HT-29 (cell line): ENCODE results near the gene ETNK1. TPM values are rescaled to one million over a fixed set of nuclear protein-coding genes. Genes with fewer than 3 reads are reported as not detected.

Source experiments
- DNase-seq: peaks from one replicate; pipeline ENCODE4 v3.0.0-alpha.2; 2015; ENCODE audit warnings: low spot score
- total RNA-seq: library from RNA; depleted of rRNA; stranded (reverse); fragments of >200 nt; shearing (Covaris generic); gene quantifications from 2 replicates; pipeline ENCODE4 v1.2.3, GENCODE V29; 2014

The ETNK1 gene
- total RNA-seq, 1 experiment from 2014 or later = 52.3 TPM

DNA sequence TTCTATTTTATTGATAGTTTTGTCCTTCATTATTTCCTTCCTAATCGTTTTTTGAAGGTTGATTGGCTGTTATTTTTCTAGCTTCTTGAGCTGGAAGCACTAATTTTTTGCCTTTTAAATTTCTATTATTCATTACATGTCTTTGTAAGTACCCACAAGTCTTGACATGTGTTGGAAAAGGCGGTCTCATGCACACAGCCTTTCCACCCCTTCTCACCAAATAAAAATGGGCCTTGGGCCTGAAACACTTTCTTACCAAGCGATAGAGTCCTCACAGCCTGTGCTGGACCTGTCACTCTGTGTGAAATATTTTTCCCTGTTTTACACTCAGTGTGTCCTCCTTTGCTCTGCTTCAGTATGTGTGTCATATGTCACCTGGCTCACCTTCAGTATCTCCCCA is 9.9 kb downstream of the ETNK1 start:
- DNase-seq = no peak

GRCh38 chr12:22635812-22636211 is 10.8 kb downstream of the ETNK1 start:
- DNase-seq = no peak

DNA sequence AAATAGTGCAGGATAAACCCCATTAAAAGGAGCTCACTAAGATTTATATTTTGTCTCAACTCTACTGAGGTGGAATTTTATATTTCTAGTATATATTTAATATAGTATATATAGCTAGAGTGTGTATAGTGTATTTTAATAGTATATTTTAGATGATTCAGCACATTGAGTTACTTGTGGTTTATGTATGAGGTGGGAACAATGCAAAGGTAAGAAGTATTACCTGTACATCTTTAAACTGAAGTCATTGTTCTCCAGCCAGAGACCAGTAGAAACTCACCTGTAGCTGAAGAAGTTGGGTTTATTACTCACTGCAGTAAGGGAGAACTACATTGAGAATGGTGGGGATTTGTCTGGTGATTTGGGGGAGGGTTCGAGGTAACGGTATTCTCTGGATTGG is 15.9 kb downstream of the ETNK1 start:
- no peak for DNase-seq

DNA sequence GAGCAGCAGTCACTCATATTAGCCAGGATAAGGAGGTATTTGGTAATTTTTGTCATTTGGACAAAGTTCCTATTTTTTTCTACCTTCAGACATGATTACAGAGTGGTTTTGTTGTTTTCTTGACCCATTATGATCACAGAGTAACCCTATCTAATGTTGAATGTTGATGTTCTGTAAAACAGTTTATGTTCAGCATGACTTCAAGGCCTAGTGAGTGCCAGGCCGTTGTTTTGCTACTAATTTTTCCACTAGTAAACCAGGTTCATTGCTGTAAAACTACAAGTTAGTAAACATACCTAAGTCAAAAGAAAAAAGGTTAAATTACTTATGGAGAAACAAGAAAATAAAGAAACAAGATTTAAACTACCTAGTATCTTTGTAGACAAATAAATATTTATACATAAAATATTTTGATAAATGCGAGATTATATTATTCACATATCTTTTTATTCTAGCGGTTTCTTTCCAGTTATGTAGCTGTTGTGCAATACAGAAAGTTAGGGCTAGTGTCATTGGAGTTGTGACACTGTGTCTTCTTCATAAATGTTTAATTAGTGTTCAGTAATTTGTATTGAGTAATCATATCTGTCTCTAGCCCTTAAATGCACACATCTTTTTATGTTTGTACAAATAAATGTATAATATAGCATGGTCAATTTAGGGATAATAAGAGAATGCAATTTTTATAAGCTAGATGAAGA is 16.5 kb downstream of the ETNK1 start:
- no peak for DNase-seq

DNA sequence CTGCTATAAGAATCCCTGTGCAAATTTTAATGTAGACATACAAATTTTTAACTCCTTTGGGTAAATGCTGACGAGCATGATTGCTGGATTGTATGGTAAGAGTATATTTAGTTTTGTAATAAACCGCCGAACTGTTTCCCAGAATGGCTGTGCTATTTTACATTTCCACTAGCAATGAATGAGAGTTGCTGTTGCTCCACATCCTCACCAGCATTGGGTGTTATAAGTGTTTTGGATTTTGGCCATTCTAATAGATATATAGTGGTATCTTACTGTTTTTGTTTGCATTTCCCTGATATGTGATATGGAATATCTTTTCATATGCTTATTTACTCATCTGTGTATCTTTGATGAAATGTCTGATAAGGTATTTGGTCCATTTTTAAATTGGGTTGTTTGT is 23.7 kb downstream of the ETNK1 start:
- DNase-seq = no peak

DNA sequence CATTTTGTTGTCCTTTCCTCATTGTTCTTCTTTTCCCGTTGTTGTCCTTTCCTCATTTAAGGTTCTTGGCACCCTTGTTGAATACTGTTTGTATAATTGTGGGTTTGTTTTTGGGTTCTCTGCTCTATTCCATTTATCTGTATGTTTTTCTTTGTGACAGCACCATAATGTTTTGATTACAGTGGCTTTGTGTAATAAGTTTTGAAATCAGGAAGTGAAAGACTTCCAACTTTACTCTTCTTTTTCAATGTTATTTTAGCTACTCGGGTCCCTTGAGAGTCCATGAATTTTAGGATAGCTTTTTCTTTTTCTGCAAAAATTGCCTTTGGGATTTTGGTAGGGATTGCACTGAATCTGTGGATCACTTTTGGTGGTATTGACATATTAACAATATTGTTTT is 28.1 kb downstream of the ETNK1 start:
- DNase-seq = no peak

GRCh38 chr12:22653791-22654190 is 28.8 kb downstream of the ETNK1 start:
- DNase-seq = peak; percentile 32

DNA sequence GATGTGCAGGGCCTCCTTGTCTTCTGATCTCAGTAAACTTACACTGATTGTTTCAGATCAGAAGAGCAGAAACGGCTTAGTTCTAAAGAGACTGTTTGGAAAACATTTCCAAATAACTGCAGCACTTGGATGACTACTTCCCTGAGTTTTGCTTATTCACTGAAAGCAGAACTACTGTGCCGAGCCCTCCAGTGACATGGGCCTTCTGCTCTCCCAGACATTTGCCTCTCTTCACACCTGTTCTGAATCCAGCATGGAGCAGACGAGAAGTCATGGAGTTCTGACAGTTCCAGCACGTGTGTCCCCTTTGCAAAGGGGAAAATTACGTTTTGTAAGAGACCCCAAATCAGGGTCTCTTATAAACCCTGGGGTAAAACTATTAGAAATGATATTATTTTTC is 31.4 kb downstream of the ETNK1 start:
- DNase-seq = no peak

GRCh38 chr12:22656831-22657230 is 31.9 kb downstream of the ETNK1 start:
- no peak for DNase-seq

- no peak for DNase-seq
Observed at GRCh38 chr12:22657538-22657937, 32.6 kb downstream of the ETNK1 start.

DNA sequence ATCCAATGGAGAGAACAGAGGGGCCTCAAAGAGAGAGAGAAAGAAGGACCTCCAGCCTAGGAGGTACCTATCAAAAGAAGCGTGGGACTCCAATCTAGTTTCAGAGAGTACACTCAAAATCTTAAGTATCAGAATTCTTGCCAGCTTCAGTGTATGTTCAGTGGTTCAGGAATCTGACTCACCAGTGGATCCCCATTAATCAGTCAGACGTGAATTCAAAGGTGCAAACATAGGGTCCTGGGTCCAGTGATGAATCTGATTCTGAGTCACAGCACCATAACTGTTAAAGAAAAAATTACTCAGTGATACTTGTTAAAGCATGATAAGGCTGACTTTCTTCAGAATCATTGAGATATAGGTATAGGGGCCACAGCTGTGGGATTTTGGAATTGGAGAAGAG is 33.2 kb downstream of the ETNK1 start:
- DNase-seq = no peak

DNA sequence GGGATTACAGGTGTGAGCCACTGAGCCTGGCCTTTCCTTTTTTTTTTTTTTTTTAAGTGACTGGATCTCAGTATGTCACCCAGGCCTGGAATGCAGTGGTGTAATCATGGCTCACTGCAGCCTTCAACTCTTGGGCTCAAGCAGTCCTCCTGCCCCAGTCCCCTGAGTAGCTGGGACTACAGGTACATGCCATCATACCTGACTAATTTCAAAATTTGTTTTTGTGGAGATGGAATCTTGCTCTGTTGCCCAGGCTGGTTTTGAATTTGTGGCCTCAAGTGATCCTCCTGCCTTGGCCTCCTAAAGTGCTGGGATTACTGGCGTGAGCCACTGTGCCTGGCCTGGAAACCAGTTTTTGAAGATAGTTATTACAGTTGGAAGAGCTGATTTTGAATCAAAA is 37.4 kb downstream of the ETNK1 start:
- DNase-seq = no peak

DNA sequence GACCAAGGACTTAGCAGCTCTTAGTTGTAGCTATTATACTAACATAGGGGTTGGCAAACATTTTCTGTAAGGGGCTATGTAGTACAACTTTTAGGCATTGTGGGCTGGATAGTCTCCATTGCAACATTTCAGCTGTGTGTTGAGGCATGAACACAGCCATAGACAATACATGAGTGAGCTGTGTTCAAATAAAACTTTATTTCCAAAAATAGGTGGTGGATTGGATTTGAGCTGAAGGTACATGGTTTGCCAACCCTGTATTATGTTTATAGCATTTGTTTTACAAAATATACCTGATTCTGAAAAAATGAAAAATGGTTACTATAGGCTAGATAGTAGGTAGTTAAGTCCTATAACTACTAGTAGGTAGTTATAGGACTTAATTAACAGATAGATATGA is 40.5 kb downstream of the ETNK1 start:
- no peak for DNase-seq

GRCh38 chr12:22667122-22667521 is 42.2 kb downstream of the ETNK1 start:
- DNase-seq = no peak

DNA sequence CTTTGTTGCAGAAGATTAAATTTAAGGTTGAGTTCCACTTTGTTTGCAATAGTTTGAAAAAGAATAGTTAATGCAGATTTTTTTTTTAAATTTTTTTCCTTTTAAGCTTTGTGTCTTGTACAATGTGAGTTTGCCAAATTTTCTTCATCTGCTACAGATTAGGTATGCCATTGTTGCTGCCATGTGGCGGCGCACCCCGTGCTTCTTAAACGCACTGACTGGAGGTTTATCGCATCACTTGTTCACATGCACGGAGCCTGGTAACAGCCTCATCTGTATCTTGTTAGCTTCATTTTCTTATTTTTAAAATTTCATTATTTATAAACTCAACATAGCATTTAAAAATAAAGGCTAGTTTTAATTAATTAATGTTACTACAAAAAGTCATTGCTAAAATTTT is 43.5 kb downstream of the ETNK1 start:
- no peak for DNase-seq

GRCh38 chr12:22670762-22671161 is 45.8 kb downstream of the ETNK1 start:
- DNase-seq = peak; percentile 18

- no peak for DNase-seq
Observed at GRCh38 chr12:22672951-22673350, 48.0 kb downstream of the ETNK1 start.

DNA sequence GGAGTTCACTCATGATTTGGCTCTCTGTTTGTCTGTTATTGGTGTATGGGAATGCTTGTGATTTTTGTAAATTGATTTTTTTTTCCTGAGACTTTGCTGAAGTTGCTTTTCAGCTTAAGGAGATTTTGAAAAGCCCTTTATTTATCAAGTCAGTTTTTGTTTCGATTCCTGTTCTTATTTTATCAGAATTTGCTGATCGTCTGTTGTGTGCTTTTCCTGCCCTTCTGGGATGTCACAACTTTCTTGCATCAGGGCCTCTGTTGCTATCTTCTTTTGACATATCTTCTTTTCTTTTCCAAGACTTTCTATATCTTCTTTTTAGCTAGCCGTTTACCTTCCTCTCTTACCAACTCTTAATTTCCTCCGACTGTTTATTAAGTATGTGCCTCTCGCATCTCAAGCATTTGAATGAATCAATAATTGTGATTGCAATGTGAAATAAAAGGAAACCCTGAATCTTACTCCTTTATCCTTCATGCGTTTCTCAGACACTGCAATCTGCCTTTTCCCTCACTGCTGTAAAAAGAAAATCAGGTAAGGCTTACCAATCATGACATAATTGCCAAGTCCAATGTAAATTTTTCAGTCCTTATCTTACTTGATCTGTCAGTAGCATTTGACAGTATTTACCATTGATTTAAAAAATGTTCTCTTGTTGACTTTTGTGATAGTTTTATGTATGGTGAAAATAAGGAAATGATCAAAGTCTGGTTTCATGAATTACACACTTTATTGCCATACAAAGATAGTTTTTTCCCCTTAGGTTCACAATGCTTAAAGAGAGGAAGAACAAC is 53.0 kb downstream of the ETNK1 start:
- no peak for DNase-seq

GRCh38 chr12:22682663-22683062 is 57.7 kb downstream of the ETNK1 start:
- no peak for DNase-seq

DNA sequence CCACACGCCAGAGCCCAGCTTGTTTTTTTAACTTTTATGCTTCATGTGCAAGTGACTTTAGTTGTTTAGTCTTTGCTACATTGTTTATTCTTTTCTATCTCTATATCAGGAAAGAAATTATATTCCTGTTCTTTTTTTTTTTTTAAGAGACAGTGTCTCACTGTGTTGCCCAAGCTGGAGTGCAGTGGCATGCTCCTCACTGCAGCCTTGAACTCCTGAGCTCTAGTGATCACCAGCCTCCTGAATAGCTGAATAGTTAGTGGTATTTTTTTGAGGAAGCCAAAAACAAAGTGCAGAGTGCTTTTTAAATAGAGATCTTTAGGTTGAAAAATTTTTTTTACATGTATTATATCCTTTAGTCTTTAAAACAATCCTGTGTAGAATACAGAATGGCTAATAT is 58.2 kb downstream of the ETNK1 start:
- no peak for DNase-seq

DNA sequence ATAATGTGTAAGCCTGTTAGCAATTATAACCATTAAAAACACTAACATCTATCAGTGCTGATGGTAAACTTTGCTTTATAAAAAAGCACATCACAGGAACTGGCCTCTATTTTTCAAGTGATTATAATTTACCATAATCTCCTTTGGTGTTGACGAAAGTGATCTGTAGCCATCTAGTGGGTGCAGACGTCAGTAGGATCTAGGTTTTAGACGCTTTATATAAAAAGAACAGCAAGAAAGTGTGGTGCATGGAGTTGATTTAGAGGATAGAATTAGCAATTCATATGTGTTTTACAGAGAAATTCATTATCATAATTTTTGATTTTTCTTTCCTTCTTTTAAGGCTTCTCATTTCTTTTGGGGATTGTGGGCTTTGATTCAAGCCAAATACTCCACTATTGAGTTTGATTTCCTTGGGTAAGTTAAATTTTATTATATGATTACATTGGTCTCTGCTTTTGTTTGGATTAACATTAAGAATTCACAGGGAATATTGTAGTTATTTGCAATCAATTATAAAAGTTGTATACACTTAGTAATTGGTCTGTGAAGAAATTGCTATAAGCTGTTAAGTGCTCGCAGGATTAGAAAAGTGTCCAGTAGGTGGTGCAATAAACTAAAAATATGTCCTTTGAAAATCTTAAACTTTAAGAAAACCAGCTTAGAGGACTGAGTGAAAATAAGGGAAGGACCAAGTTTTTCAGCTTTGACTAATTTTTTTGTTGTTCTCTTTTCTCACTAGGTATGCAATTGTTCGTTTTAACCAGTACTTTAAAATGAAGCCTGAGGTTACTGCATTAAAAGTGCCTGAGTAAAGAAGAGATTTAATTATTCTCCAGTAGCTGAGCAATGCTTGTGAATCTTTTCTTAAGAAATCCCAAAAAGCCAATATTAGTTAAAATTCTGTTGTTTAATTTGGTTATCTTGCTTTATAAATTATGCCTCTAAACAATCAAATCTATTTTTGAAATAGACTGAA is 59.5 kb downstream of the ETNK1 start:
- DNase-seq = peak; percentile 65

DNA sequence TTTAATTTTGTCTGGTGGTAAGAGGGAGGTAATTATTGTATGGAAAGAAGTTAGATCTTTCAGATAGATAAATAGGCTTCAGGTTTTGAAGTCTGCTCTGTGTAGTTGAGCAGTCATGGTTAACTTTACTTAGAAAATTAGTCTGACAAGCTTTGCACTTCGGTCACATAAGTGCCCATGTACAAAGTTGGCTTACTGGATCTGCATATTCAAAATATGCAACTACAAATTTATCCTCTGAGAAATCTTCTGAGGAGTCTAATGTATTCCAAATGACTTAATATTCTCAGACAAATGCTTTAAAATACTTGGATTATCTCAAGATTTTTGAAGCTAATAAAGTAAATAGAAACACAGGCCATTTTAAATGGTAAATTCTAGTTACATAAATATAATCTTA is 61.2 kb downstream of the ETNK1 start:
- DNase-seq = no peak
